GM13977 (cell line): ENCODE results near the gene DTNA.
"Not testable (repeated sequence)": the region's sequence is repeated elsewhere in the genome, so short reads cannot be mapped to it uniquely, and the experiment has no call there.

ENCODE experiments used
- DNase-seq: peaks from one replicate; pipeline ENCODE4 v3.0.0; 2012; ENCODE audit warnings: low spot score
- CTCF ChIP-seq: IDR thresholded peaks from 2 replicates; pipeline ENCODE4 v1.5.1; 2012; ENCODE audit warnings: mild to moderate bottlenecking, control low read depth; ENCODE audit not compliant: insufficient read depth; ENCODE audit errors: extremely low read depth, missing control alignments
- in situ Hi-C: fragments of 300-500 bp; cut with MboI; formaldehyde crosslinking; loops from one replicate; pipeline ENCODE4 v1.12.0; 2022; ENCODE audit warnings: low sequenced_read_pairs, low pct_unique_long_range_greater_than_20kb, mixed read lengths, inconsistent platforms; ENCODE audit not compliant: unreplicated experiment

The DTNA gene

GRCh38 chr18:34730774-34731173 is 20.7 kb downstream of the DTNA start:
- TF ChIP-seq CTCF = no peak
- DNase-seq = no peak
- in situ Hi-C loops = no loop called here

GRCh38 chr18:34734056-34734455 is 24.0 kb downstream of the DTNA start:
- TF ChIP-seq CTCF = no peak
- in situ Hi-C loops = no loop called here
- no peak for DNase-seq

- in situ Hi-C loops, DNase-seq: not testable (repeated sequence)
Measured at GRCh38 chr18:34734526-34734925, 24.4 kb downstream of the DTNA start.

GRCh38 chr18:34738175-34738894 is 28.2 kb downstream of the DTNA start:
- in situ Hi-C loops = no loop called here
- DNase-seq = no peak
- TF ChIP-seq CTCF = no peak

GRCh38 chr18:34740101-34740500 is 30.0 kb downstream of the DTNA start:
- in situ Hi-C loops = no loop called here
- DNase-seq = no peak
- TF ChIP-seq CTCF = no peak

- DNase-seq = no peak
- in situ Hi-C loops = no loop called here
- TF ChIP-seq CTCF = no peak
Measured at GRCh38 chr18:34740724-34741123, 30.6 kb downstream of the DTNA start.

- no peak for DNase-seq
- TF ChIP-seq CTCF = no peak
- in situ Hi-C loops = no loop called here
Measured at GRCh38 chr18:34741401-34741800, 31.3 kb downstream of the DTNA start.
